GM23338 (cell line): Measurements from ENCODE around the gene HBD. TPM values are rescaled to one million over a fixed set of nuclear protein-coding genes. Genes with fewer than 3 reads are reported as not detected.

Experiments
- ATAC-seq: fragments of 200-7000 bp; cut with Tn5 transposase; 3 replicates; pipeline ENCODE4 v1.9.1; 2020
- DNase-seq: peaks from one replicate; pipeline ENCODE4 v3.0.0-alpha.2; 2015; ENCODE audit warnings: low spot score
- H2AFZ ChIP-seq: fragments of 200-600 bp; sonication (generic); 2 replicates; pipeline ENCODE4 v1.8.0; 2016; ENCODE audit warnings: antibody characterized with exemption, mild to moderate bottlenecking, moderate library complexity
- H3F3A ChIP-seq: fragments of 200-600 bp; sonication (generic); replicated peaks from 2 replicates; pipeline ENCODE4 v1.8.0; 2017; ENCODE audit warnings: antibody characterized with exemption, mixed run types, low read depth
- H3K27ac ChIP-seq: fragments of 200-600 bp; sonication (generic); 2 replicates; pipeline ENCODE4 v1.6.1; 2016; ENCODE audit warnings: low read depth
- H3K27me3 ChIP-seq: fragments of 200-600 bp; sonication (generic); 2 replicates; pipeline ENCODE4 v1.8.0; 2016; ENCODE audit warnings: mild to moderate bottlenecking, mixed run types, moderate library complexity; ENCODE audit not compliant: insufficient read depth
- H3K36me3 ChIP-seq: fragments of 200-600 bp; sonication (generic); 2 replicates; pipeline ENCODE4 v1.8.0; 2016; ENCODE audit warnings: mild to moderate bottlenecking; ENCODE audit not compliant: insufficient read depth
- H3K4me1 ChIP-seq: fragments of 200-600 bp; sonication (generic); 2 replicates; pipeline ENCODE4 v1.8.0; 2016; ENCODE audit warnings: mild to moderate bottlenecking, moderate library complexity; ENCODE audit not compliant: insufficient read depth
- H3K4me2 ChIP-seq: fragments of 200-600 bp; sonication (generic); 2 replicates; pipeline ENCODE4 v1.7.1; 2017; ENCODE audit warnings: mixed run types
- H3K4me3 ChIP-seq: fragments of 200-600 bp; sonication (generic); 2 replicates; pipeline ENCODE4 v1.6.1; 2016; ENCODE audit warnings: mixed run types
- H3K79me2 ChIP-seq: fragments of 200-600 bp; sonication (generic); replicated peaks from 2 replicates; pipeline ENCODE4 v1.8.0; 2017; ENCODE audit warnings: mild to moderate bottlenecking; ENCODE audit not compliant: insufficient read depth
- H3K9me2 ChIP-seq: fragments of 200-600 bp; sonication (generic); 2 replicates; pipeline ENCODE4 v1.8.0; 2017; ENCODE audit not compliant: insufficient read depth
- H4K20me1 ChIP-seq: fragments of 200-600 bp; sonication (generic); replicated peaks from 2 replicates; pipeline ENCODE4 v1.8.0; 2017; ENCODE audit warnings: mild to moderate bottlenecking; ENCODE audit not compliant: insufficient read depth
- H3K27ac Mint-ChIP-seq: 2 replicates; pipeline ENCODE4 v1.8.0; 2020; ENCODE audit warnings: inconsistent platforms, mild to moderate bottlenecking, moderate library complexity, mixed read lengths
- H3K27me3 Mint-ChIP-seq: 3 replicates; pipeline ENCODE4 v1.8.0; 2022; ENCODE audit warnings: low read depth, mild to moderate bottlenecking, moderate library complexity, mixed read lengths, inconsistent platforms; ENCODE audit not compliant: insufficient read depth, poor library complexity
- H3K36me3 Mint-ChIP-seq: 3 replicates; pipeline ENCODE4 v1.8.0; 2021; ENCODE audit warnings: low read depth, mild to moderate bottlenecking, inconsistent platforms, moderate library complexity, mixed read lengths
- H3K4me1 Mint-ChIP-seq: 3 replicates; pipeline ENCODE4 v1.8.0; 2020; ENCODE audit warnings: mild to moderate bottlenecking, inconsistent platforms, mixed read lengths
- H3K4me3 Mint-ChIP-seq: 3 replicates; pipeline ENCODE4 v1.8.0; 2021; ENCODE audit warnings: moderate library complexity, mild to moderate bottlenecking, inconsistent platforms, mixed read lengths
- H3K9me3 Mint-ChIP-seq: 3 replicates; pipeline ENCODE4 v1.8.0; 2020; ENCODE audit warnings: moderate library complexity, mild to moderate bottlenecking, inconsistent platforms, mixed read lengths
- EZH2phosphoT487 ChIP-seq: fragments of 200-600 bp; sonication (generic); IDR thresholded peaks from one replicate; pipeline ENCODE4 v1.8.1; 2018; ENCODE audit warnings: antibody characterized with exemption; ENCODE audit not compliant: unreplicated experiment
- NANOG ChIP-seq: IDR thresholded peaks from 2 replicates; pipeline ENCODE4 v1.6.1; 2016; ENCODE audit warnings: antibody characterized with exemption, borderline replicate concordance
- polyA plus RNA-seq: library from polyadenylated mRNA; unstranded; fragments of >200 nt; fragmentation: Nextera tagmentation; extraction: Ambion mirVana; gene quantifications from 2 replicates; pipeline ENCODE4 v1.2.1, GENCODE V29; 2016
- total RNA-seq: library from RNA; depleted of rRNA; stranded (reverse); fragments of >200 nt; shearing (Covaris generic); gene quantifications from 2 replicates; pipeline ENCODE4 v1.2.3, GENCODE V29; 2014
- TF ChIP-seq, protein P1 (sequence below): IDR thresholded peaks from one replicate; pipeline ENCODE4 v1.6.1; 2018; ENCODE audit warnings: antibody characterized with exemption; ENCODE audit not compliant: unreplicated experiment

Gene HBD
- total and polyA plus RNA-seq, 2 experiments from 2014 or later = not detected

DNA sequence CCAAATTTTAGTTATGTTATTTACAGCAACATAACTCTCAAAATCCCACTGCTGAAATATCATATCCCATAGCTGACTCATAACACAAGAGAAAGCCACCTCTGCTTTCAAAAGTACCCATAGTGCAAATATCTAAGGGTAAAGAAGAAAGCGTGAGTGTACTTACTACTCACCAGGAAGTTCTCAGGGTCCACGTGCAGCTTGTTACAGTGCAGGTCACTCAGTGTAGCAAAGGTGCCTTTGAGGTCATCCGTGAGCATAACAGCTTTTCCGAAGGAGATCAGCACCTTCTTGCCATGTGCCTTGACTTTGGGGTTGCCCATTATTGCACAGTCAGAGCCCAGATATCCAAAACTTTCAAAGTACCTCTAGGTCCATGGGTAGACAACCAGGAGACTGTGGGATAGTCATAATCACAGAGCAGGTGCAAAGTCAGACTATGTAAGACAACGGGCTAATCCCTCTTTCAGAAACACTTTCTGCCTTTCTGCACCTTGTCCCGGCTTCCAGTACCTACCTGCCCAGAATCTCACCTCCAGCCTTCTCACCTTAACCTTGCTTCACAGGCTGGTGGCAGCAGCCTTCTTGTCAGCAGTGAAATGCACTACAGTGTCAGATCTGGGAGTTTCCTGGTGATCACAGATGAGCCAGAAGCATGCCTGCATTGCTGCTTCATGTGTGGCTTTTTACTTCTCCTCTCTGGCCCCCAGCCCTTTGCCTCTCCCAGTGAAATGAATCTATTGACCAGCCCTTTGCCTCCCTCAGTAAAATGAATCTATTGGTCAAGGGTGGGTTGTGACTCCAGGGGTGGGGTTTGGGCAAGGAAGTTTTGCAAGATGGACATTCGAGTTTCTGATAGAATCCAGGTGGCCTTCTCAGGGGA is 8.9 kb upstream of the HBD start:
- H3K79me2 ChIP-seq = no peaks in the 10 kb centered on the region
- no peak for TF ChIP-seq EZH2phosphoT487
- no peak for TF ChIP-seq NANOG
- TF ChIP-seq, protein P1, sequence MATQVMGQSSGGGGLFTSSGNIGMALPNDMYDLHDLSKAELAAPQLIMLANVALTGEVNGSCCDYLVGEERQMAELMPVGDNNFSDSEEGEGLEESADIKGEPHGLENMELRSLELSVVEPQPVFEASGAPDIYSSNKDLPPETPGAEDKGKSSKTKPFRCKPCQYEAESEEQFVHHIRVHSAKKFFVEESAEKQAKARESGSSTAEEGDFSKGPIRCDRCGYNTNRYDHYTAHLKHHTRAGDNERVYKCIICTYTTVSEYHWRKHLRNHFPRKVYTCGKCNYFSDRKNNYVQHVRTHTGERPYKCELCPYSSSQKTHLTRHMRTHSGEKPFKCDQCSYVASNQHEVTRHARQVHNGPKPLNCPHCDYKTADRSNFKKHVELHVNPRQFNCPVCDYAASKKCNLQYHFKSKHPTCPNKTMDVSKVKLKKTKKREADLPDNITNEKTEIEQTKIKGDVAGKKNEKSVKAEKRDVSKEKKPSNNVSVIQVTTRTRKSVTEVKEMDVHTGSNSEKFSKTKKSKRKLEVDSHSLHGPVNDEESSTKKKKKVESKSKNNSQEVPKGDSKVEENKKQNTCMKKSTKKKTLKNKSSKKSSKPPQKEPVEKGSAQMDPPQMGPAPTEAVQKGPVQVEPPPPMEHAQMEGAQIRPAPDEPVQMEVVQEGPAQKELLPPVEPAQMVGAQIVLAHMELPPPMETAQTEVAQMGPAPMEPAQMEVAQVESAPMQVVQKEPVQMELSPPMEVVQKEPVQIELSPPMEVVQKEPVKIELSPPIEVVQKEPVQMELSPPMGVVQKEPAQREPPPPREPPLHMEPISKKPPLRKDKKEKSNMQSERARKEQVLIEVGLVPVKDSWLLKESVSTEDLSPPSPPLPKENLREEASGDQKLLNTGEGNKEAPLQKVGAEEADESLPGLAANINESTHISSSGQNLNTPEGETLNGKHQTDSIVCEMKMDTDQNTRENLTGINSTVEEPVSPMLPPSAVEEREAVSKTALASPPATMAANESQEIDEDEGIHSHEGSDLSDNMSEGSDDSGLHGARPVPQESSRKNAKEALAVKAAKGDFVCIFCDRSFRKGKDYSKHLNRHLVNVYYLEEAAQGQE = no peak
- H3K36me3 Mint-ChIP-seq = no peaks in the 10 kb centered on the region

GRCh38 chr11:5242208-5242607 is 7.9 kb upstream of the HBD start:
- TF ChIP-seq, protein P1 = no peak
- no peak overlapping the region for H2AFZ ChIP-seq
- no peaks in the 10 kb centered on the region for H3K9me3 Mint-ChIP-seq
- 0 out of 2 replicates have a peak, but pooled peaks cover 2% of the 10 kb centered on the region for H3K9me2 ChIP-seq
- no peaks in the 10 kb centered on the region for H3K79me2 ChIP-seq
- ATAC-seq (no peak), DNase-seq (no peak)
- H3F3A ChIP-seq = no peaks in the 10 kb centered on the region
- no peak overlapping the region for H3K4me2 ChIP-seq
- H3K36me3 Mint-ChIP-seq = no peaks in the 10 kb centered on the region
- no peak overlapping the region for H3K4me3 ChIP-seq
- no peak overlapping the region for H3K27ac Mint-ChIP-seq
- H3K4me1 ChIP-seq = no peaks in the 10 kb centered on the region
- no peaks in the 10 kb centered on the region for H3K4me1 Mint-ChIP-seq
- H3K27me3 Mint-ChIP-seq = peaks cover 9% of the 10 kb centered on the region
- H3K27me3 ChIP-seq = no peaks in the 10 kb centered on the region
- H3K27ac ChIP-seq = no peak overlapping the region
- no peak overlapping the region for H3K4me3 Mint-ChIP-seq
- no peaks in the 10 kb centered on the region for H4K20me1 ChIP-seq
- H3K36me3 ChIP-seq = no peaks in the 10 kb centered on the region

More for the DNA sequence above, 8.9 kb upstream of the HBD start:
- no peaks in the 10 kb centered on the region for H3K9me3 Mint-ChIP-seq
- Histone ChIP-seq H3K27ac (no peak overlapping the region), H3K4me1 (no peaks in the 10 kb centered on the region), H3K4me2 (no peak overlapping the region), H2AFZ (no peak overlapping the region), H3K4me3 (no peak overlapping the region), H3K27me3 (no peaks in the 10 kb centered on the region), H4K20me1 (no peaks in the 10 kb centered on the region), H3F3A (no peaks in the 10 kb centered on the region), H3K9me2 (0 out of 2 replicates have a peak, but pooled peaks cover 2% of the 10 kb centered on the region), H3K36me3 (no peaks in the 10 kb centered on the region)
- no peak overlapping the region for H3K27ac Mint-ChIP-seq
- H3K4me1 Mint-ChIP-seq = no peaks in the 10 kb centered on the region
- no peak overlapping the region for H3K4me3 Mint-ChIP-seq
- peaks cover 9% of the 10 kb centered on the region for H3K27me3 Mint-ChIP-seq
- no peak for ATAC-seq
- DNase-seq = no peak
